GM10266 (cell line): ENCODE measurements around the gene TRIM52.
"Not testable (repeated sequence)": the region's sequence is repeated elsewhere in the genome, so short reads cannot be mapped to it uniquely, and the experiment has no call there.

Experiments
- DNase-seq: peaks from one replicate; pipeline ENCODE4 v3.0.0; 2012; ENCODE audit errors: extremely low spot score
- CTCF ChIP-seq: IDR thresholded peaks from 2 replicates; pipeline ENCODE4 v1.5.1; 2012; ENCODE audit warnings: mild to moderate bottlenecking, low read depth; ENCODE audit not compliant: control insufficient read depth, insufficient read depth; ENCODE audit errors: missing control alignments

Gene TRIM52

GRCh38 chr5:181212934-181213333 is 48.0 kb downstream of the TRIM52 start:
- DNase-seq: no peak
- no peak for TF ChIP-seq CTCF

GRCh38 chr5:181212080-181212479 is 48.9 kb downstream of the TRIM52 start:
- no peak for TF ChIP-seq CTCF

GRCh38 chr5:181211208-181211607 is 49.7 kb downstream of the TRIM52 start:
- DNase-seq: no peak
- no peak for TF ChIP-seq CTCF

More at GRCh38 chr5:181212080-181212479, 48.9 kb downstream of the TRIM52 start:
- DNase-seq: no peak

- not testable (repeated sequence) for DNase-seq
These were observed 50.2 kb downstream of the TRIM52 start for GRCh38 chr5:181210698-181211097.

GRCh38 chr5:181210148-181210547 is 50.8 kb downstream of the TRIM52 start:
- not testable (repeated sequence) for DNase-seq

GRCh38 chr5:181209006-181209405 is 51.9 kb downstream of the TRIM52 start:
- DNase-seq: not testable (repeated sequence)

- no peak for DNase-seq
- no peak for TF ChIP-seq CTCF
These were observed 53.0 kb downstream of the TRIM52 start for GRCh38 chr5:181207960-181208253.

GRCh38 chr5:181207214-181207959 is 53.6 kb downstream of the TRIM52 start:
- no peak for DNase-seq

More at GRCh38 chr5:181207214-181207959, 53.6 kb downstream of the TRIM52 start:
- TF ChIP-seq CTCF: no peak
